ENCODE results near the gene AMDHD2.
"Not testable (repeated sequence)": the region's sequence is repeated elsewhere in the genome, so short reads cannot be mapped to it uniquely, and the experiment has no call there.

- TF ChIP-seq CTCF, EZH2phosphoT487, EZH2 (IDR thresholded peaks at IDR 0.05): not testable (repeated sequence)
Observed at GRCh38 chr16:2539192-2539844, 19.1 kb downstream of the AMDHD2 start.
